T-helper 9 cell (primary cell): ENCODE measurements around the gene UGT2A2.

Experiments
- DNase-seq: peaks from one replicate; pipeline ENCODE4 v3.0.0-alpha.2; 2020

Gene UGT2A2

DNA sequence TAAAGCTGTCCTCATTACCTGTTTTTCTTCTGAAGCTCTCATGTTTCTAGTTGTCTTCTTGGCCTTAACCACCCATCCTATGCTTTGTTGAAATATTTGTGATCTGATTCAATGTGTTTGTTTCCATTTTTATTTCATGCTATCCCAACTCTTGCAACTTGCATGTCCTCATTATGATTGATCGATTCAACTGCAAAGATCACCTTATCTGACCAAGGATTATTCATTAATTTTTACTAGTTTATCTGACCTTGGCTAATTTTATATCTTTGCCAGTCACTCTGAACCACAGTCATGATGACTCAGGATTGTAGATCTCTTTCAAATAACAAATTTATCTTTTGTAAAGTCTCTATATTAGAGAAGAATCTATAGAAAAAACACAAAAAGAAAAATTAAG lies 70.7 kb downstream of the UGT2A2 start:
- no peak for DNase-seq

DNA sequence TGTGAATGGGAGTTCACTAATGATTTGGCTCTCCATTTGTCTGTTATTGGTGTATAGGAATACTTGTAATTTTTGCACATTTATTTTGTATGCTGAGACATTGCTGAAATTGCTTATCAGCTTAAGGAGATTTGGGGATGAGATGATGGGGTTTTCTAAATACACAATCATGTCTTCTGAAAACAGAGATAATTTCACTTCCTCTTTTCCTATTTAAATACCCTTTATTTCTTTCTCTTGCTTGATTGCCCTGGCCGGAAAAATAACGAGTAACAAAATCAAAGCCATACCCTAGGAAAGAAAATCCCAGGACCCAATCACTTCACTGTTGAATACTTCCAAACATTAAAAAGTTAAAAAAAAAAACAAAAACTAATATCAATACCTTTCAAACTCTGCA lies 76.0 kb downstream of the UGT2A2 start:
- DNase-seq, result no peak

- DNase-seq, result no peak
These were observed 89.8 kb downstream of the UGT2A2 start for GRCh38 chr4:69549651-69550050.

DNA sequence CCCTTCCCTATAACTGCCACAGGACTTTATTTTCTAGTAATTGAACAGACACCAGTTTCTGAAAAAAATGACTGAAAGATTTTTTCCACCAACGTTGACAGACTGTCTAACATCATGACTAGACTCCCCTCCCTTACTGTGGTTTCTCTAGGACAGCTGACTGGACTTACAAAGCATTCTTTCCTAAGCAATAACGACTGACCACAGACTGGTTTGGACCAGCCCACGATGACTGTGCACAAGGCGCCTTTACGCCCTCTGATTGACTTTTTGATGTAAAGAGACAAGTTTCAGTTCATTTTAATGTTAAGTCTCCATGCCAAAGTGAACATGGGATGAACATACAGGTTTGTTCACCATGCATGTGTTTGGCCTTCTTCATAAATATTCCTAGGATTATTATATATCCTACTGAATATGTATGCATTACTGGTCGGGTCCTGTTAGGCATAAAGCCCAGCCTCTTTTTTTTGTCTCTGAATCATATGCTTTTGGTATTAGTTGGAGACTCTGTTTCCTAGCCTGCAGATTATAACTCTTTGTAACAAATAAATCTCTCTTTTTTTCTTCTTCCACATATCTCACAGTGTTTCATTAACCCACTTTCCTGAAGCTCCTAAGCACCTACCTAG lies 93.2 kb downstream of the UGT2A2 start:
- no peak for DNase-seq
